GM12891 (cell line): ENCODE data around the gene ARHGAP15.

Experiments used
- DNase-seq: peaks from one replicate; pipeline ENCODE4 v3.0.0; 2011; ENCODE audit warnings: low spot score; ENCODE audit not compliant: insufficient read length
- FAIRE-seq: peaks from 2 replicates; lab custom pipeline; 2011; peaks lifted over from hg19 to GRCh38; lab: Jason Lieb, UNC
- PAX5 ChIP-seq: IDR thresholded peaks from 2 replicates; pipeline ENCODE4 v1.6.1; 2011; ENCODE audit warnings: low read length, moderate library complexity, mild to moderate bottlenecking; ENCODE audit not compliant: insufficient read depth, severe bottlenecking
- POLR2A ChIP-seq: IDR thresholded peaks from 2 replicates; pipeline ENCODE4 v1.6.1; 2011; ENCODE audit warnings: low read depth, low read length, control low read depth
- POLR2AphosphoS5 ChIP-seq: IDR thresholded peaks from 2 replicates; pipeline ENCODE4 v1.6.1; 2011; ENCODE audit warnings: low read depth, low read length, control low read depth
- POU2F2 ChIP-seq: IDR thresholded peaks from 2 replicates; pipeline ENCODE4 v1.6.1; 2011; ENCODE audit warnings: low read depth, mild to moderate bottlenecking, control low read depth, low read length, moderate library complexity
- SPI1 ChIP-seq: IDR thresholded peaks from 2 replicates; pipeline ENCODE4 v1.6.1; 2011; ENCODE audit warnings: low read depth, low read length, control low read depth
- TAF1 ChIP-seq: IDR thresholded peaks from 2 replicates; pipeline ENCODE4 v1.6.1; 2011; ENCODE audit warnings: low read depth, low read length, control low read depth

Gene ARHGAP15

DNA sequence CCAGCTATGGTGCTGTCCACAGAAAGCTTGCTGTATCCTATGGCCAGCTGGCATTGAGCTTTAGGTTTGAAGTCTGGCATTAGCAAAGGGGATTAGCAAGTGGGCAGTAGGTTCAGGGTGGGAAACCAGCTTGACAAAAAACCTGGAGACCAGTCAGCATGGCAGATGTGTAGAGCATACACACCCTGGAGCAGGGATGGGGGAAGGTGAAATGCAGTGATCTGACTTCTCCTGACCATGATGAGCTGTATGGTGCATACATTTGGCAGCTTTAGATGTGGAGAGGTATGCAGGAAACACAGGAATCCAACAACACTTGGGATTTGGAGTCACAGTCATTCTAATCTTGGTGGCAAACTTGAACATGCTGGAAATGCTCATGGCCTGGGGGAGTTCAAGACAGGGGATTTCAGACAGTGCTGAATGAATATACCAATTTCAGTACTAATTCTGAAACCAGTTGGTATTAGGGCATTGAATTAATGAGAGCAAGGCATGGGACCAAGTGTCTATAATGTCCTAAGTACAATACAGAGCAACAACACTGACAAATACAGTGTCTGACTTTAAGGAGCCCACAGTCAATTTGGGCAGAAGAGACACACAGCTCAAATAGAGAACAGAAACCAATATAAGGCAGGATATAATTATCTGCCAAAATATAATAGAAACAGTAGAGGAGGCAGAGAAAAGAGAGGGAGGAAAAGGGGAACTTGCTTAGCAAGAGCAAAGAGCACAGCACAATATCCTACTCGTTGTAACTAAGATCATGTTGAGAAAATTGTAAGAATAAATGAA, 11.8 kb downstream of the ARHGAP15 start:
- TF ChIP-seq PAX5 (no peak), SPI1 (peak; percentile 90)
- FAIRE-seq (peak; percentile 97), DNase-seq (no peak)

DNA sequence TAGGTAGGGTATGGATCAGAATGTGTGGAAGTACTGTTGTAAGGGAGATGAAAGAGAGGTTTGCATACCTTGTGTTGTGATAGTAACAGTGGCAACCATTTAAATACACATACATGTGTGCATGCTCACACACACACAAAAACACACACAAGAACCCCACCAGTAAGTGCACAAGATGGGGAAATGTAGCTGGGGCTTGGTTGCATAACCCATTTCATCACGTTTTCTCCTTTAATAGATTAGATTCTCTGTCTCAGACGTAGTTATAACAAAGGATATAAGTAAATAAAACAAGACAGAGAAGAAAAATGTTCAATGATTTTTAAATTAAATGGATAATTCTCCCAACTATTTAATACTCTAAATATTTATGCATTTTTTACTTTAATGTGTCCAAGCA, 13.4 kb downstream of the ARHGAP15 start:
- peak; percentile 74 for FAIRE-seq
- TF ChIP-seq TAF1: no peak

DNA sequence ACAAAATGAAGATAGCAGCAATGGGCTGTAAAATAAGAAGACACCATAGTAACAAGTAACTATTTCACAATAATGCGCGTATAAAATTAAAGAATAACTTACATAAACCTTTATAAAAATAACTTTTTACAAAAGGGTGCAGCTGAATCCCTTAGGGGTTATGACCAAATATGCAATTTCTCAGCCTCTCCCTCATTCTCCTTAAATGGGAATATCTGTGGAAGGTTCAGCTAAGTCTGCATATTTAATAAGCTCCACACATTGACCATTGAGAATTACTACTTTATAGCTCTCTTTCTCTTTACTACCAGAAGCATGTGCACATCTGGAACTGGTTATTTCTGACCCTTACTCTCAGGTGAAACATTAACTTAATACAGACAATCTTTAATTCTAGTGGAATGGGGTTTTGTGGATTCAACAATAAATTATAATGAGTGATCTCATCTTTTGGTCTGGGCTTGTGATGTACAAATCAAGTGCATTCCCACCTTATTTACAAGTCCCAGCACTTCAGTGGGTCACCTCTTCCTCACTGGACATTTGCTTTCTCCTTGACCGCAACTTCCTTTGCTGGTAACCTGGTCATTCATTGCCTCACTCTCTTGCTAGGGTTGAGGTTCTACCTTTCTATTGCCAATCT, 15.7 kb downstream of the ARHGAP15 start:
- FAIRE-seq: peak; percentile 43

More for the DNA sequence above, 13.4 kb downstream of the ARHGAP15 start:
- no peak for DNase-seq

DNA sequence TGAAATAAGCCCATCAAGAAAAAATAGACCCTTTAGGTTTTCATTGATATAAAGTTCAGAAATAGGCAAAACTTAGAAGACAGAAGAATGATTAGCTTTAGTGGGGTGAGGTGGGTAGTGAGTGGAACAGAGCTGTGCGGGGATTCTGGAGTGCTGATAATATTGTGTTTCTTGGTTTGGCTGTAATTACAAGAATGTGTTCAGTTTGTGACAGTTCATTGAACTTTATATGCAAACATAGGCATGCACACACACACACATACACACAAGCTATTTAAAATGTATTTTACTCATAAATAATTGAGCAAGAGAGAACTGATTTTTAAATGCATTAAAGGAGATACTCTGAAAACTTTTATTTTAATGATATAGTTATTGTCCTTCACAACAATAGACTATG, 17.1 kb downstream of the ARHGAP15 start:
- no peak for DNase-seq
- FAIRE-seq: peak; percentile 9
- TF ChIP-seq POLR2AphosphoS5 (no peak), POU2F2 (no peak), SPI1 (no peak), POLR2A (no peak), PAX5 (no peak), TAF1 (no peak)

More for the DNA sequence above, 15.7 kb downstream of the ARHGAP15 start:
- TF ChIP-seq POLR2AphosphoS5: no peak
- no peak for TF ChIP-seq PAX5
- no peak for DNase-seq

DNA sequence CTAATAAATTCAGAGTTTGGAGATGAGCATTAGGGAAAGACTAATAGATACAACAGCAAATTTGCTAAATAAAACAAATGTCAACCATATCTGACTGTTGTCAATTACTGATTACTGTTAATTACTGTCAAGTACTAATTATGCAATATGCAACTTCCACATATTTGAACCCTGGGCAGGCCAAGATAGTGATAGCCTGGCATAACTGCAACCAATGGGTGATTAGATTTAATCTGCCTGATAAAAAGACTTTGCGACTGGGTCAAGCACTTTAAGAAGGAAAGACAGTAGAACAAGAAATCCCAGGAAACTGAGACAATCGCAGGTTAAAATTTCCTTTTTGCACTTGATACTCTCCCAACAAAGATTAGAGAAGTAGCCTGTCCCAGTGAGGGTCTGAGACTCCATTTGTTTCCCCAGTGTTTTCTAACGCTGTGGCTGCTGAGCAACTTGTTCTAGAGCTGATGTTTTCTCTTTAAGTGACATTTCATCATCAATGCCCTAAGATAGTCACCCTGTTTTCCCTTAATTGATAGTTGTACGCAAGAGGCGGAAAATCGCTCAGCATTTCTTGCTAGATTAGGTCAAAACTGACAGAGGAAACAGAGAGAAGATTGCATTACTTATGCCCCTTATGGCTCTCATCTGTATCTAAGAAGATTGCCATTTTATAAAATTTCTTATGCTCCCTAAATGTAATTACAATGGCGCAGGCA, 17.8 kb downstream of the ARHGAP15 start:
- no peak for FAIRE-seq
- no peak for TF ChIP-seq TAF1
- no peak for DNase-seq

DNA sequence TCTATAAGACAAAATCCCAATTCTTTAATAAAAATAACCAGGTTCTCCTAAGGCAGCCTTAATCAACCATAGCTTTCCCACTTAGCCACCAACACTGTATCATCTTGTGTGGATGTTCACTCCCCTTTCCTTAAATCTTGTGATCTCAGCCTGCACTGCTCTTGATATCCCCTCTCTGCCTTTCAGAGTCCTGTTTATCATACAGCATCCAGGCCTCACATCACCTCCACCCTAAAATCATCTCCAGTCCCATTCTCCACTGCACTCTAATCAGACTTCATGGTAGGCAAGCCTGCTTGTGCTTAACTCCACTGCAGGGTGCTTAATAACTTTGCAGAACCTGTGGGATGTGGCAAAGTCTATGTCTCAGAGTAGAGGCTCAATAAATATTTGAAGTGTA, 18.8 kb downstream of the ARHGAP15 start:
- DNase-seq (no peak), FAIRE-seq (peak; percentile 75)
- TF ChIP-seq SPI1 (no peak), POU2F2 (no peak), TAF1 (no peak), PAX5 (no peak), POLR2A (no peak), POLR2AphosphoS5 (no peak)

DNA sequence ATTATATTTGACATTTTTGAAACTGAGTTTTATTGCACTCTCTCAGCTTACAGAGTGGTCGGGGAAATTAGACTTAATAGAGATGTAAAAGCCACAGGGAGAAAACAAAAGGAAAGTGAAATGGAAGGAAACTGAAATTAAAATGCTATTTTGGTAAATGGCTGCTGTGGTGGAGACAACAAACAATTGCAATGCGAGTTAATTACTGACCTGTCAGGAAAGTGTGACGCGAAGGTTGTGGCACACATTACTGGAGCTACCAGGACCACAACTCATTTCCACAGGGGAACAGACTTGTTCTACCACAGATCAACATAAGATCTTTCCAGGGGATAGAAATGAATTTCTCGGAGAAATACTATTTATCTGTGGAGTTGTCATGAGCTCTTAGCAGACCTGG, 19.5 kb downstream of the ARHGAP15 start:
- peak; percentile 84 for FAIRE-seq
- TF ChIP-seq POU2F2: no peak
- no peak for TF ChIP-seq SPI1

DNA sequence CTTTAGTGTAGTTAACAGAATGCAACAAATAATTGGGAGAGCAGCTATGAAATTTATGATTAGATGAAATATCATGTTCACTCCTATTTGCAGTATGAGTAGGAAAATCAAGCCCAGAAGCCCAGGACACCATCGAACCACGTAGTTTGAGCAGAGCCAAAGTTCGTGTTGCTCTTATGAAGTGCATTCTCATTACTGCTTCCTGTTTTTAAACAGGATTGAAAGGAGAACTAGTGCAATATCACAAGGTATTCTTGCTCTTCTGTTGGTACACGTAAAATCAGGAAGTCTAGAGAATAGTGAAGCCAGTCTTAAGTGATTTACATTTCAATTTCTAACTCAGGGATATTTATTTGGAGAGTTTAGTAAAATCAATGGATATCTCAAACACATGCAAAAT, 21.1 kb downstream of the ARHGAP15 start:
- DNase-seq (no peak), FAIRE-seq (peak; percentile 94)
- TF ChIP-seq POLR2AphosphoS5 (no peak), SPI1 (peak; percentile 63), POLR2A (no peak), POU2F2 (no peak), PAX5 (no peak)

More for the DNA sequence above, 19.5 kb downstream of the ARHGAP15 start:
- no peak for DNase-seq

DNA sequence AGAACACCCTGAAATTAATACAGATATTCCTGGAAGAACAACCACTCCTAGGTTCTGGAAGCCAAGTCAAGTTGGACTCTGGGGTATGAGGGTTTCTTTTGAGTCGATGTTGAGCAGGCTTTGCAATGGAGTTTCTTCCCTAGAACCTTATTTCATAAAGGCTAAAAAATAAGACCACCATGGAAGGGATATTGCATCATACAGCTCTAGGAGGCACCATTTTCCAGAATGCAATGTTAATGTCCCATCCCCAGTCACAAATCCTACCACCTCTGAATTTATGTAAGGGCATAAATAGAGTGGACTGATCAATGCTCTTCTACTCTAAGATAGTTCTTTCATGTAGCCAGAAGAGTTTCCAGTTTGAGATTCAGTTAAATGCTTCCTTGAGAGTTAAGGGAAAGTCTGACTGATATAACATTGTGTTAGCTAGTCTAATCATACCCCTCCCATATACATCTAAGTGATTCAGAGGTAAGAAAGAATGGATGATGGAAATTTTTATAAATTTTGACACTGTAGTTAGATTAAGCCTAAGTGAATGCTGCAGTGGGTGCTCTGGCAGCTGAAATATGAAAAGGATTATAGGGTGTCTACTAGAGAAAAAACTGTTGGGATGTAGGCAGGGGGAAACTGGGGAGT, 22.0 kb downstream of the ARHGAP15 start:
- DNase-seq (no peak), FAIRE-seq (peak; percentile 59)
- TF ChIP-seq POLR2A: no peak
- TF ChIP-seq POLR2AphosphoS5: no peak
- TF ChIP-seq PAX5: no peak
- no peak for TF ChIP-seq SPI1
- TF ChIP-seq TAF1: no peak

DNA sequence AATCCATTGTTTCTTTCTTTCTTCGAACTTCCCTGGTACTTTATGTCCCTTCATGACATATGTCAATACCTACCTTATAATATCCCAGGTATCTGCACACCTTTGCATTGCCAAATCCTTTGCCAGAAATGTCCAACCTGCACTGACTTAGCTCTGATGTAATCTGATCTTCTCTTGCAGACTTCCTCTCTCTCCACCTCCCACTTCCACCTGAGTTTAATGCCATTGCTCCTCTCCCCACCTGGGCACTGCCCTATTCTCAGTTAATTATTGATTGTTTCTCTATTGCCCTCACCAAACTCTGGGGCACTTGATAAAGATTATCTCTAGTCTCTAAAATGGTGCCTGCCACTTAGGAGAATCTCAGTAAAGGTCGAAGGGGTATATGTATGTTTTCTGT, 23.0 kb downstream of the ARHGAP15 start:
- TF ChIP-seq POLR2A (no peak), TAF1 (no peak), SPI1 (peak; percentile 54), POLR2AphosphoS5 (no peak)
- DNase-seq (no peak), FAIRE-seq (peak; percentile 31)
